Prostate gland (tissue), 2 donors: ENCODE measurements around the gene C10orf67. TPM values are rescaled to one million over a fixed set of nuclear protein-coding genes. Genes with fewer than 3 reads are reported as not detected.
A peak's percentile ranks its signal among the peaks of the same experiment; 100 is the strongest.
"Not testable (repeated sequence)": the region's sequence is repeated elsewhere in the genome, so short reads cannot be mapped to it uniquely, and the experiment has no call there.

ENCODE experiments used
- DNase-seq: peaks from one replicate; pipeline ENCODE4 v3.0.0-alpha.2; 2019; ENCODE audit warnings: low spot score
- H3K27ac ChIP-seq, 2 donors: fragments of 200-600 bp; sonication (generic); 2 replicates each; pipeline ENCODE4 v1.5.1; 2017 to 2019
- H3K27me3 ChIP-seq: fragments of 200-600 bp; sonication (generic); replicated peaks from 2 replicates; pipeline ENCODE4 v1.5.1; 2019; ENCODE audit not compliant: insufficient read depth
- H3K36me3 ChIP-seq, 2 donors: fragments of 200-600 bp; sonication (generic); 1 replicate in 1 of 2; 2 replicates in 1 of 2; pipeline versions ENCODE4 v1.5.1 to v1.8.1; 2017 to 2019
- H3K4me1 ChIP-seq: fragments of 200-600 bp; sonication (generic); replicated peaks from 2 replicates; pipeline ENCODE4 v1.5.1; 2019
- H3K4me3 ChIP-seq, 2 donors: fragments of 200-600 bp; sonication (generic); 2 replicates each; pipeline ENCODE4 v1.5.1; 2017 to 2019
- H3K9me3 ChIP-seq: fragments of 200-600 bp; sonication (generic); 2 replicates; pipeline ENCODE4 v1.5.1; 2017
- POLR2A ChIP-seq: fragments of 450-650 bp; IDR thresholded peaks from one replicate; pipeline ENCODE4 v1.6.1; 2016; ENCODE audit warnings: antibody characterized with exemption, mild to moderate bottlenecking
- POLR2AphosphoS5 ChIP-seq: sonication (generic); formaldehyde crosslinking; IDR thresholded peaks from one replicate; pipeline ENCODE4 v1.6.1; 2017; ENCODE audit warnings: antibody characterized with exemption
- WGBS: methylation state at CpG from one replicate; pipeline ENCODE4 v1.1.5; 2018; 5-methylcytosine and 5-hydroxymethylcytosine counted together
- intact Hi-C: fragments of 100-400 bp; cut with DNase I; formaldehyde crosslinking; loops from one replicate; pipeline ENCODE4 v1.14.2; 2022
- total RNA-seq, 2 donors: library from RNA; depleted of rRNA; stranded (reverse); fragments of >200 nt; gene quantifications; one replicate each; pipeline ENCODE4 v1.1.0, GENCODE V29; 2016
- TF ChIP-seq, protein P1 (sequence below), 4 experiments: fragments of 200-600 bp in 2 of 4; fragments of 450-650 bp in 2 of 4; sonication (generic) in 2 of 4; IDR thresholded peaks; 1 replicate in 3 of 4; 2 replicates in 1 of 4; pipeline ENCODE4 v1.5.1; 2016 to 2019; ENCODE audit warnings: antibody characterized with exemption in 4 of 4, mild to moderate bottlenecking in 2 of 4, moderate library complexity in 2 of 4

Gene C10orf67
- total RNA-seq, result 1 to 10 TPM in 1 of 2 donors, not detected in 1; 1.0 TPM

GRCh38 chr10:23344241-23344841 lies at the start of gene C10orf67:
TSS of gene C10orf67 (minus strand) at chr10:23344797. CDS start at chr10:23344774, 23 bp downstream.
- H3K4me3 ChIP-seq, result peak within 1 kb of the TSS; percentile 12 to 31
- no peak for DNase-seq
- no peaks in the 10 kb centered on the region for H3K4me1 ChIP-seq
- intact Hi-C loops, result no loop called here
- TF ChIP-seq, protein P1, sequence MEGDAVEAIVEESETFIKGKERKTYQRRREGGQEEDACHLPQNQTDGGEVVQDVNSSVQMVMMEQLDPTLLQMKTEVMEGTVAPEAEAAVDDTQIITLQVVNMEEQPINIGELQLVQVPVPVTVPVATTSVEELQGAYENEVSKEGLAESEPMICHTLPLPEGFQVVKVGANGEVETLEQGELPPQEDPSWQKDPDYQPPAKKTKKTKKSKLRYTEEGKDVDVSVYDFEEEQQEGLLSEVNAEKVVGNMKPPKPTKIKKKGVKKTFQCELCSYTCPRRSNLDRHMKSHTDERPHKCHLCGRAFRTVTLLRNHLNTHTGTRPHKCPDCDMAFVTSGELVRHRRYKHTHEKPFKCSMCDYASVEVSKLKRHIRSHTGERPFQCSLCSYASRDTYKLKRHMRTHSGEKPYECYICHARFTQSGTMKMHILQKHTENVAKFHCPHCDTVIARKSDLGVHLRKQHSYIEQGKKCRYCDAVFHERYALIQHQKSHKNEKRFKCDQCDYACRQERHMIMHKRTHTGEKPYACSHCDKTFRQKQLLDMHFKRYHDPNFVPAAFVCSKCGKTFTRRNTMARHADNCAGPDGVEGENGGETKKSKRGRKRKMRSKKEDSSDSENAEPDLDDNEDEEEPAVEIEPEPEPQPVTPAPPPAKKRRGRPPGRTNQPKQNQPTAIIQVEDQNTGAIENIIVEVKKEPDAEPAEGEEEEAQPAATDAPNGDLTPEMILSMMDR (IDR thresholded peaks at IDR 0.05), result no peak
- TF ChIP-seq POLR2AphosphoS5 (no peak), POLR2A (no peak)
- peaks cover 3% of the 10 kb centered on the region for H3K27me3 ChIP-seq
- H3K36me3 ChIP-seq, result no peaks in the 10 kb centered on the region
- under 1% methylated on average over 31 of the region's 31 CpGs for WGBS
- H3K27ac ChIP-seq, result no peak within 1 kb of the TSS
- H3K9me3 ChIP-seq, result no peaks in the 10 kb centered on the region

DNA sequence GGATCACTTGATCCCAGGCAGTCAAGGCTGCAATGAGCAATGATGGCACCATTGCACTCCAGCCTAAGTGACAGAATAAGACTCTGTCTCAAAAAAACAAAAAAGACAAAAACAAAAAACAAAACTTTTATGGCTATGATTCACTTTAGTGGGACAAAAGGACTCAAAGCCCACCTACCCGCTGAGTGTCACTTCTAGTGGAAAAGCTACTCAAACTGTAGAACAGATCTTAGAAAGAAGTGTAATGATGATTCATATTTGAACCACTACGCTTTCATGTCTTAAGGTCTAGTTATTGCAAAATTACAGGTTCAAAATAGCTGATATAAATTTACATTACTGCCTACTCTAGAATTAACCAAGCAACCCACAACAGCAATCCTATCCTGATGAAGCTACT lies 47.2 kb upstream of the C10orf67 start:
- Histone ChIP-seq H3K4me3 (no peak overlapping the region), H3K27ac (no peak overlapping the region), H3K4me1 (no peaks in the 10 kb centered on the region), H3K36me3 (no peaks in the 10 kb centered on the region), H3K9me3 (no peaks in the 10 kb centered on the region), H3K27me3 (no peaks in the 10 kb centered on the region)
- TF ChIP-seq, protein P1 (IDR thresholded peaks at IDR 0.05), result no peak
- TF ChIP-seq POLR2A (no peak), POLR2AphosphoS5 (no peak)
- intact Hi-C loops, result no loop called here
- DNase-seq, result no peak
- 92% methylated on average over 2 of the region's 2 CpGs for WGBS

- H3K4me3 ChIP-seq, result no peak overlapping the region
- no peaks in the 10 kb centered on the region for H3K36me3 ChIP-seq
- TF ChIP-seq POLR2A (no peak), POLR2AphosphoS5 (no peak)
- TF ChIP-seq, protein P1 (IDR thresholded peaks at IDR 0.05), result no peak
- WGBS, result 72% methylated on average over 4 of the region's 4 CpGs
- intact Hi-C loops, result no loop called here
- H3K4me1 ChIP-seq, result no peaks in the 10 kb centered on the region
- no peak overlapping the region for H3K27ac ChIP-seq
- no peak for DNase-seq
- H3K9me3 ChIP-seq, result no peaks in the 10 kb centered on the region
- H3K27me3 ChIP-seq, result no peaks in the 10 kb centered on the region
Observed at GRCh38 chr10:23390809-23391208, 46.2 kb upstream of the C10orf67 start.

GRCh38 chr10:23390408-23390807 lies 45.8 kb upstream of the C10orf67 start:
- H3K4me1 ChIP-seq, DNase-seq, intact Hi-C loops, H3K36me3 ChIP-seq, H3K9me3 ChIP-seq, H3K27ac ChIP-seq, H3K27me3 ChIP-seq, H3K4me3 ChIP-seq: not testable (repeated sequence)
- WGBS, result 89% methylated on average over 10 of the region's 10 CpGs

- intact Hi-C loops, H3K27ac ChIP-seq, DNase-seq, H3K36me3 ChIP-seq, H3K4me1 ChIP-seq, H3K27me3 ChIP-seq, H3K4me3 ChIP-seq, H3K9me3 ChIP-seq: not testable (repeated sequence)
- WGBS, result 91% methylated on average over 3 of the region's 3 CpGs
Observed at GRCh38 chr10:23387516-23387915, 42.9 kb upstream of the C10orf67 start.

GRCh38 chr10:23386052-23386451 lies 41.5 kb upstream of the C10orf67 start:
- Histone ChIP-seq H3K27ac (no peak overlapping the region), H3K27me3 (no peaks in the 10 kb centered on the region), H3K9me3 (no peaks in the 10 kb centered on the region), H3K4me3 (no peak overlapping the region), H3K36me3 (no peaks in the 10 kb centered on the region), H3K4me1 (no peaks in the 10 kb centered on the region)
- TF ChIP-seq POLR2A, result no peak
- TF ChIP-seq POLR2AphosphoS5, result no peak
- TF ChIP-seq, protein P1 (IDR thresholded peaks at IDR 0.05), result no peak
- intact Hi-C loops, result no loop called here
- DNase-seq, result no peak
- 90% methylated on average over 3 of the region's 3 CpGs for WGBS
